ENCODE measurements around the gene SHC3.

Gene SHC3

DNA sequence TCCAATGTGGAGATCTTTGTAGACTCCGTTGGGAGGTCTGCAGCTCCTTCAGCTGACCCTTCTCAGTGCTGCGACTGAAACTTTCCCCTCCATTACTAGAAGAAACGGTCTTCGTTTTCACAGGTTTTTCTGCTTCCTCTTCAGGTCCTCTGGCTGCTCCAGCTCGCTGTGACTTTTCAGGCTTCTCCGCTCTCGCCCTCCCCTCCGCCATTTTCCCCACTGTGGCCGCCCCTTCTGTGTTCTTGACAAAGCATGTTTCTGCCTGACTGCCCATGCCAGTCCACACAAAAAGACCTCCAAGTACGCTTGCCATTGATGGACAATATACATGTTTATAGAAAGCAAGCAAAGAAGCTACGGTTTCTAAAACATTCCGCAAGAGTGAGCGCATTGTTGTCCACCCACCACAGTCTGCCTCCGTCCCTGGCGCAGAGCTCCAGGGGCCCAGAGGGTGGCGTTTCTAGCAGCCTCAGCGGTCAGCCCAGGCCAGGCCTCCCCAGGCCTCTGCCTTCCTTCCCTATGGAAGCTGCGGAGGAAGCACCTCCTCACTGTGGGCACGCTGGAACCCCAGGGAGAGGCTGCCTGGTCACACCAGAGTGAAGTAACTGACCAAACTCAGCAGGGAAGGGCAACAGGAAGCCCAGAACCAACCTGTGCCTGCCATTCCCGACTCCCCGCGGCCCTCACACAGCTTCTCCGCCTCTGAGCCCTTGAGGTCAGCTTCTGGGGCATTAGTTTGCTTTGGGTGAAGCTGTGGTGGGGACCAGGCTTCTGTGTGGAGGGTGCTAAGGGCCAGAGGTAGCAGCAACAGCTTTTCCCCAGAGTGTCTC, 207.3 kb downstream of the SHC3 start:
- no peak for TF ChIP-seq SIN3A (IDR thresholded peaks at IDR 0.05; ENCODE audit: borderline replicate concordance, insufficient read depth, low read length)
- TF ChIP-seq, protein P1, sequence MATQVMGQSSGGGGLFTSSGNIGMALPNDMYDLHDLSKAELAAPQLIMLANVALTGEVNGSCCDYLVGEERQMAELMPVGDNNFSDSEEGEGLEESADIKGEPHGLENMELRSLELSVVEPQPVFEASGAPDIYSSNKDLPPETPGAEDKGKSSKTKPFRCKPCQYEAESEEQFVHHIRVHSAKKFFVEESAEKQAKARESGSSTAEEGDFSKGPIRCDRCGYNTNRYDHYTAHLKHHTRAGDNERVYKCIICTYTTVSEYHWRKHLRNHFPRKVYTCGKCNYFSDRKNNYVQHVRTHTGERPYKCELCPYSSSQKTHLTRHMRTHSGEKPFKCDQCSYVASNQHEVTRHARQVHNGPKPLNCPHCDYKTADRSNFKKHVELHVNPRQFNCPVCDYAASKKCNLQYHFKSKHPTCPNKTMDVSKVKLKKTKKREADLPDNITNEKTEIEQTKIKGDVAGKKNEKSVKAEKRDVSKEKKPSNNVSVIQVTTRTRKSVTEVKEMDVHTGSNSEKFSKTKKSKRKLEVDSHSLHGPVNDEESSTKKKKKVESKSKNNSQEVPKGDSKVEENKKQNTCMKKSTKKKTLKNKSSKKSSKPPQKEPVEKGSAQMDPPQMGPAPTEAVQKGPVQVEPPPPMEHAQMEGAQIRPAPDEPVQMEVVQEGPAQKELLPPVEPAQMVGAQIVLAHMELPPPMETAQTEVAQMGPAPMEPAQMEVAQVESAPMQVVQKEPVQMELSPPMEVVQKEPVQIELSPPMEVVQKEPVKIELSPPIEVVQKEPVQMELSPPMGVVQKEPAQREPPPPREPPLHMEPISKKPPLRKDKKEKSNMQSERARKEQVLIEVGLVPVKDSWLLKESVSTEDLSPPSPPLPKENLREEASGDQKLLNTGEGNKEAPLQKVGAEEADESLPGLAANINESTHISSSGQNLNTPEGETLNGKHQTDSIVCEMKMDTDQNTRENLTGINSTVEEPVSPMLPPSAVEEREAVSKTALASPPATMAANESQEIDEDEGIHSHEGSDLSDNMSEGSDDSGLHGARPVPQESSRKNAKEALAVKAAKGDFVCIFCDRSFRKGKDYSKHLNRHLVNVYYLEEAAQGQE (IDR thresholded peaks at IDR 0.05; ENCODE audit: insufficient read depth in 1 of 2, low read depth in 2 of 2, low read length in 2 of 2), result no peak
- no peak for TF ChIP-seq FOXP2 (optimal IDR thresholded peaks at IDR 0.05; ENCODE audit: borderline replicate concordance, extremely low read depth, extremely low read length, insufficient read depth)

DNA sequence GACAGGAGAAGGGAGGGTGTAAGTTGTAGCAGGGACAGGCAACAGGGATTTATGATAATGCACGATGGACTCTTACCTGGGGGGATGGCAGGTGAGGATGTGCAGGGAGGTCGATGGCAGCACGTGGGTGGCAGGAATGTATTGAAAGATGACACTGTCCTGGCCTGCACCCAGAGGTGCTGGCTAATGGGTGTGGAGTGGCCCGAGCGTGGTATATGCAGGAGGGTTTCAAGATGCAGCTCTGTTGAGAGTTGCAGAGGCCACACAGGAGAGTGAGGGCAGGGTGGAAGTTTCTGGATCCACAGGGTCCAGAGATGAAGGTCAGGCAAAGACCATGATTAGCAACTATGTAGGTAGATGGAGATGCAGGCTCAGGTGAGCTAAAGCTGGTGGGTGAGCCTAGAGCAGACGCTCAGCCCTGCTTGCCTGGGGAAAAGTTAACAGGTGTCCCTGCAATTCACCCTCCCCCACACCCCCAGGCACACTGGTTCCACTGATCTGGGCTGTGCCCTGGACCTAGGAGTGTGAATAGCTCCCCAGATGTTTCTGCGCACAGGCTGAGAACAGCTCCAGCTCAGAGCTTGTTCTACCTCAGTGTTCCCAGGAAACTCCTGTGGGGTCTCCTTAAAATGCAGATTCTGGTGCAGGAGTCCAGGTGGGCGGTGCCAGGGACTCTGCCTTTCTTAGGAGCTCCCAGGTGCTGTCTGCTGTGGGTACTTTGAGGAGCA, 208.8 kb downstream of the SHC3 start:
- TF ChIP-seq, protein P1 (IDR thresholded peaks at IDR 0.05; ENCODE audit: insufficient read depth in 1 of 2, low read depth in 2 of 2, low read length in 2 of 2), result no peak
- TF ChIP-seq FOXP2 (optimal IDR thresholded peaks at IDR 0.05; ENCODE audit: borderline replicate concordance, extremely low read depth, extremely low read length, insufficient read depth) (no peak), TAF1 (IDR thresholded peaks at IDR 0.05; ENCODE audit: borderline replicate concordance, insufficient read depth, low read length) (no peak), SIN3A (IDR thresholded peaks at IDR 0.05; ENCODE audit: borderline replicate concordance, insufficient read depth, low read length) (no peak), POLR2AphosphoS5 (IDR thresholded peaks at IDR 0.05; ENCODE audit: low read depth, low read length) (no peak)

DNA sequence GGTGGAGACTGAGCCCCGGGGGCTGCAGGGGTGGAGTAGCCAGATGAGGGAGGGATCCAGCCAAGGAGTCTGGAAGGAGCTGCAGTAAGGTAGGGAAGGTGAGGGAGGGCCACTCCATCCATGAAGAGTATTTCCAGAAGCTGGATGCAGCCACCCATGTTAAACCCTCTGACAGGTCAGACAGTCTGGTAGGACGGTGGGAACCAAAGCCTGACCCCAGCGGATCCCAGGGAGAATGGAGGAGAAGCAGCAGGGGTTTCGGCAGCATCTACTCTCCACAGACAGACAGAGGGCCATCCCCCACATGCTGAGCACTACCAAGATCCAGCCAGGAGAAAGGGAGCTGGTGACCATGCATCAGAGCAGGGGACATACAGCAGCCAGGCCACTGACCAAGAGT, 209.8 kb downstream of the SHC3 start:
- TF ChIP-seq SIN3A (IDR thresholded peaks at IDR 0.05; ENCODE audit: borderline replicate concordance, insufficient read depth, low read length) (no peak), TAF1 (IDR thresholded peaks at IDR 0.05; ENCODE audit: borderline replicate concordance, insufficient read depth, low read length) (no peak), FOXP2 (optimal IDR thresholded peaks at IDR 0.05; ENCODE audit: borderline replicate concordance, extremely low read depth, extremely low read length, insufficient read depth) (no peak), POLR2AphosphoS5 (IDR thresholded peaks at IDR 0.05; ENCODE audit: low read depth, low read length) (no peak)
- TF ChIP-seq, protein P1 (IDR thresholded peaks at IDR 0.05; ENCODE audit: insufficient read depth in 1 of 2, low read depth in 2 of 2, low read length in 2 of 2), result no peak

DNA sequence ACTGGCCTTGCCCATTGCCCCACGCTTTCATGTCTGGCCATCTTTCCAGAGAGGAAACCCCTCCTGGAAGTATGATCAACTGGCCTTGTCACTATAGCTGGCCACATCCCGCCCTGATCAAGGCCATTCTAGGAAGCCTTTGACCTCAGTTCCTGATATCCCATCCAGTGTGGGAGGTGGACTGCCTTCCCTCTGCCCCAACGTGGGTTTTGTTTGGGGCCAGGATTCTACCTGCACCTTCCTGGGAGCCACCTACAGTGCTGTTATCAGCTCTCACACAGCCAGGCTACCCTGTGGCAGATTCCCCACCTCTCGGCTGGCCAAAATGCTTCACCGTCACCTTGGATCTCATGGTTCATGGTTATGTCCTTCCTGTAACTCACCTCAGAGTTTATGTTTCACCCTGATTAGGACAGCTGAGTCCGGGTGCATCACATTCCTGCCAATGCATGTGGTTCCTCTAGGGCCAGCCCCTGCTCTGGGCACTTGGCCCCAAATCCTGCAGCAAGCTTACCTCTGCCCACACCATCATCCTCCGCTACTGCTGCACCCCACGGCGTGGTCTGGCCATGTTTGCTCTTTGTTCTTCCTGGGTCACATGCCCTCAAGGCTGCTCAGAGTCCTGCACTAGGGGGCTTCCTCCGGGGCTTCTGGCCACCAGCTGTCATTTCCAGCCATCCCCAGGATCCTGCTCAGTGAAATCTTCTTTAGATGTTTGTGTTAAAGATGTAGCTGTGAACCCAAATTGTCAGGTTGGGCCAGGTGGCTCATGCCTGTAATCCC, 211.5 kb downstream of the SHC3 start:
- TF ChIP-seq FOXP2 (optimal IDR thresholded peaks at IDR 0.05; ENCODE audit: borderline replicate concordance, extremely low read depth, extremely low read length, insufficient read depth) (no peak), SIN3A (IDR thresholded peaks at IDR 0.05; ENCODE audit: borderline replicate concordance, insufficient read depth, low read length) (no peak), POLR2AphosphoS5 (IDR thresholded peaks at IDR 0.05; ENCODE audit: low read depth, low read length) (no peak), TAF1 (IDR thresholded peaks at IDR 0.05; ENCODE audit: borderline replicate concordance, insufficient read depth, low read length) (no peak)
- TF ChIP-seq, protein P1 (IDR thresholded peaks at IDR 0.05; ENCODE audit: insufficient read depth in 1 of 2, low read depth in 2 of 2, low read length in 2 of 2), result no peak
